CD4-positive, alpha-beta T cell treated with Interleukin-10 for 1 hour (primary cell): ENCODE results near the gene BRWD1.

Experiments
- DNase-seq: peaks from one replicate; pipeline ENCODE4 v3.0.0-alpha.2; 2020

Gene BRWD1

DNA sequence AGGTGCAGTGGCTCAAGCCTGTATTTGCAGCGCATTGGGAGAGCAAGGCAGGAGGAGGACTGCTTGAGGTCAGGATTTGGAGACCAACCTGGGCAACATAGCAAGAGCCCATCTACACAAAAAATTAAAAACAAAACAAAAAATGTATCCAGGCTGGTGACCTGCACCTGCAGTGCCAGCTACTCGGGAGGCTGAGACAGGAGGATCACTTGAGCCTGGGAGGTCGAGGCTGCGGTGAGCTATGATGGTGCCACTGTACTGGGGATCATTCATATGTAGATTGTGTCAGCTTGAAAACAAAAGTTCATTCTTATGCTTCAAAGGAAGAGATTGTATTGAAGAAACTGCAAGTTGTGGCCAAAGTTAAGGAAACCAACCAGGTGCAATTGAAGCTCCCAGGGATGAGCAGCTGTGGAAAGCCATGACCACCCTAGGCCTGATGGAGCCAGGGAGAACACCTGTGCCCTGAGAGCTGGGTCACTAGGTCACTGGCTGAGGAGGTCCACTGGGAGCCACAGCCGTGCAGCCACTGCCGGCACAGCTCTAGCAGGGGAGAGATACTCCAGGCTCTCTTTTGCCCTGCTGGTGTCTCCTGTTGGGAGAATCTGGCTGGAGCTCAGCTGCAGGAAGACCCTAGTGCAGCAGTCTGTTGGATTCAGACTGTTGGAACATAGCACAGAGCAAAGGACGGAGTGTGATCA is 13.3 kb upstream of the BRWD1 start:
- no peak for DNase-seq

DNA sequence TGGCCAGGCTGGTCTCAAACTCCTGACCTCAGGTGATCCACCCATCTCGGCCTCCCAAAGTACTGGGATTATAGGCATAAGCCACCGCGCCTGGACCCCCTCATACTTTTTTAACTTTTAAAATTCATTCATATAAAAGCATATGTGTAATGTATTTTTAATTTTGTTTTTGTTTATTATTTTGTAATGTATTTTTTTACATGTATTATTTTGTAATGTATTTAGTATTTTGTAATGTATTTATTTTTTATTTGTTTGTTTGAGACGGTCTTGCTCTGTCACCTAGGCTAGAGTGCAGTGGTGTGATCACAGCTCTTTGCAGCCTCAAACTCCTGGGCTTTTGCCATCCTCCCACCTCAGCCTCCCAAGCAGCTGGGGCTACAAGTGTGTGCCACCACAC is 12.0 kb upstream of the BRWD1 start:
- no peak for DNase-seq

- DNase-seq, result no peak
These were observed 8.0 kb upstream of the BRWD1 start for GRCh38 chr21:39321424-39321823.

GRCh38 chr21:39319814-39320332 is 6.4 kb upstream of the BRWD1 start:
- no peak for DNase-seq

GRCh38 chr21:39319251-39319756 is 5.9 kb upstream of the BRWD1 start:
- DNase-seq, result no peak

DNA sequence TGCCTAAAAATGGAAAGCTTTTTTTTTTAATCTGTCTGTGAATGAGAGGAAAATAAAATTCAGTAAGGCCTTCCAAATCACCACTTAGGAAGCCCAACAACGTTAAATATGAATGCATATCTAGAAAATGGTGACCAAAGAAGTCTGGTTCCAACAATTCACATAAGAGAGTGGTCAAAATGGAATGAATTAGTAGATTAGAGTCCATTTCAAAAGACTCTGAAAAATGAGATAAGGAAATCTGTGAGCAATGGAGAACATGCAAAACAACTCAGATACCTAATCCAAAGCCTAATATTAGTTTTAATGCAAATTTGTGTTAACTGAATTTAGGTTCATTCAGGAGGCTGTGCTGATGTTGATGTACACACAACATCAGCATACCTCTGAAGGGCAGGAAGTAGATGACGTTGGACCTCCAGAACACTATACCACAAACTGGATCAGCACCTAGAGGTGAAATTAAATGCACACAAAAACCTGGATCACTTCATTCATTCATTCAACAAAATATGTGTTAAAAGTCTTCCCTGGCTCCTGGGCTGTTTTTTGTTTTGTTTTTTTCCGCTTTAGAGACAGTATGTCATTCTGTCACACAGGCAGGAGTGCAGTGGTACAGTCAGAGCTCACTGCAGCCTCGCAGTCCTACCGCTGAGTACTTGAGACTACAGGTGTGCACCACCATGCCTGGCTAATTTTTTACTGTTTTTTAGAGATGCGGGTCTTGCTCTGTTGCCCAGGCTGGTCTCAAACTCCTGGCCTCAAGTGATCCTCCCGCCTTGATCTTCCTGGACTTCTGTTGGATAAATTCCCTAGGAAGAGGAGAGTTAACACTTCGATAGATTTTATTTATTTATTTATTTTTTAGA is 4.9 kb upstream of the BRWD1 start:
- no peak for DNase-seq

- DNase-seq, result no peak
These were observed 4.0 kb upstream of the BRWD1 start for GRCh38 chr21:39317134-39318090.

DNA sequence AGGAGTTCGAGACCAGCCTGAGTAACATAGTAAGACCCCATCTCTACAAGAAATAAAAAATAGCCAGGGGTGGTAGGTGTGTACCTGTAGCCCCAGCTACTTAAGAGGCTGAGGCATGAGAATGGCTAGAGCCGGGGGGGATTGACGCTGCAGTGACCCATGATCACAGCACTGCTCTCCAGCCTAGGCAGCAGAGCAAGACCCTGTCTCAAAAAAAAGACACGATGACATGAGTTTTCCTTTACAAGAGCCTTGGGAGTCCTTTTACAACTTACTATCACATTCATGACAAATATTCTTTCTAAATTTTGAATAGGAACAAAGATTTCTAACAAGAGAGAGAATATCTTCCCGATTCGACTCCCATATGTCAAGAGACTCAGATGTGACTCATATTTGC is 3.3 kb upstream of the BRWD1 start:
- no peak for DNase-seq

GRCh38 chr21:39315603-39316445 is 2.4 kb upstream of the BRWD1 start:
- DNase-seq, result peak; percentile 48

DNA sequence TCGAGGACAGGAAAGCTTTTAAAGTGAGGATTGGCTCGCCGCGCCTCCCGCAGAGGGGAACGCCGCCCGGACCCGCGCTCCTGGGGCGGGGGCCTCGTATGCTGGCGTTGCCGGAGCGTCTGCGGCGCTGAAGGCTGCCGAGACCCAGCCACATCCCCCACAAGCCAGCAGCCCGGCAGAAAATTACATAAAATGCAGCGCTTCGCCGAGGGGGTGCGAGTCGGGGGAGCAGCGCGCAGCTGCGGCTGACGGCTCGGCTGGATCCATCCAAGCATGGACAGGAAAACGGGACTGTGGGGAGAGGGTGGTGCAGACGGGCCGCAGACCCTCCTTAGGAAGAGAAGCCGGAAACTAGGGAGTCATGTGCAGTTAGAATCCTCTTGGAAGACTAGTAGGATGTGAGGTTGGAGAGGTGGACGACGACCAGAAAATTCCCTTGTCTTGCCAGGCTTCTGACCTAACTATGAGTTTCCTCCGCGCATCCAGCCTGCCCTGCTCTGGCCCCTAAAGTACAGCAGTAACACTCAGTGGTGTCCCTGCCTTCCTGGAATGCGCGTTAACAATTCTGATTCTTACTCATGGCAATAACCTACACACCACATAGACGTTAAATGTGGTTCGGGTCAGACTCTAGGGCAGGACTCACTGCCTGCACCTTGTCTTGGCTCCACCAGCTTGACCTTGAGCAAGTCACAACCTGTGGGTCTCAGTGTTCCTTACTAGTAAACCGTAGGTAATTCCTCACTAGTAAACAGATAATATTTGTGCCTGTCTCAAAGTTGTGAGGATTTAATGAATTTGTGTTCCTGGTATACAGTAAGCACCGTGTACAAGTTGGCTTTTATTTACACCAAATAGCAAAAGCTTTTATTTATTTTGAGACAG is 953 bp upstream of the BRWD1 start:
- DNase-seq, result peak; percentile 54

DNA sequence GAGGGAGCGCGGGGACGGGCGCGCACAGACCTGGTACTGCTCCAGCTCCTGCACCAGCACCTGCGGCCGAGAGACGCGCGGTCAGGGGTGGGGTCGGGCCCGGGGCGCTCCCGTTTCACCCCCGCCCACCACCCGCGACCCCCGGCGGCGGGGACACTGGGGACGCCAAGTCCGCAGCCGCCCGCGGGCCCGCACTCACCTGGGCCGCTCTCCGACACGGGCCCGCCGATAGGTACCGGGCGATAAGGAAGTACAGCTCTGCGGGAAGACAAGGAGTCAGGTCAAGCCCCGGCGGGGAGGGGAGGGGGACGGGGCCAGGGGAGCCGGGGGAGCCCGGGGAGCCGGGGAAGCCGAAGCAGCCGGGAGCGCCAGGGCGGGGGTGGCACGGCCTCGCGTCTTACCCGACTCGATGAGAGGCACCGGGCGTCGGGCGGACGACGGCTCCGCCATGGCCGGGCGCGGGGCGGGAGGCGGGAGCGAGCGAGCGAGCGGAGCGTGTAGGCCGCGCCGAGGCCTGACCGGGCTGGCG is 326 bp downstream of the BRWD1 start:
- DNase-seq, result no peak

GRCh38 chr21:39312112-39313041 is 1.1 kb downstream of the BRWD1 start:
- DNase-seq, result peak; percentile 95

GRCh38 chr21:39311164-39311563 is 2.3 kb downstream of the BRWD1 start:
- DNase-seq, result no peak

DNA sequence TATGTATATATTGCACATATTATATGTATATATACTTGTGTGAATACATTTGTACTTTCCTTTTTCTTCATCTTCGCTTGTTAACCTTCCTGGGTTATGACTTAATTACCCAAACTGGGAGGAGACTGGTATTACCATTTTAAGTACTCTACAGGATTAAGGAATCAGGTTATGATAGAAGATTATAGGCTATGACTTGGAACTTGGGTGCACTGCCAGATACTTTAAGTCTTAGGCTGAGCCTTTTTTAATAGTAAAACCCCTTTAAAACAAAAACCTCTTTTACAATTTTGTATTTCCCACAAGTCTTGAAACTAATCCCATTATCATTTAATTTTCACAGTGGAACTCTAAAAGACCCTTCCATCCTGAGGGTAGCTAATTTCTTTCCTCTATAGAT is 6.0 kb downstream of the BRWD1 start:
- DNase-seq, result no peak

DNA sequence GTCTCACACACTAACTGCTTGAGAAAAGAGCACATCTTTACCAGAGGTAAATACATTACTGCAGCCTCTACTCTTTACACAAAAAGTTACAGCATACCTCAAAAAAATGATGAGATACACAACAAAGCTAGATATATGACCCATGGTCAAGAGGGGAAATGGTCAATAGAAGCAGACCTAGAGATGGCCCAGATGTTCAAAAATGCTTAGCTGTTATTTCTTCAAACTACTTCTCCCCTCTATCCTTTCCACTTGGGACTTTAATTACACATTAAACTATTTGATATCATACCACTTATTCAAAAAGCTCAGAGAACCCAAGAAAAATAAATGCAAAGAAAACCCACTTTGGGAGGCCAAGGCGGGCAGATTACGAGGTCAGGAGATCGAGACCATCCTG is 12.8 kb downstream of the BRWD1 start:
- DNase-seq, result no peak

- DNase-seq, result no peak
These were observed 16.5 kb downstream of the BRWD1 start for GRCh38 chr21:39296891-39297290.

DNA sequence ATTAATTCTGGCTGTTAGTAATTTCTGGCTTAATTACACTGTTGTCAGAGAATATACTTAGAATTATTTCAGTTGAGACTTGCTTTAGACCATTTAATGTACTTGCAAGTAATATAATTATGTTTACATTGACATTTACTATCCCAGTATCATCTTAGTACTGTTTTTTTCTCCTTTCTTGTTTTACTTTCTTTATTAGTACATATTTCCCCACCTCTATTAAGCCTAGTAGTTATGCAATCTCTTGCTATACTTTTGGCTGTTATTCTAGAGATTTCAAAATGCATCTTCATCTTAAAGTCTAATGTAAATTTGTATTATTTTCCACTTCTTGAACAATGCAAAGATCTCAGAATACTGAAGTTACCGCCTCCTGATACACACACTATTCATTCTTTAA is 24.4 kb downstream of the BRWD1 start:
- no peak for DNase-seq

DNA sequence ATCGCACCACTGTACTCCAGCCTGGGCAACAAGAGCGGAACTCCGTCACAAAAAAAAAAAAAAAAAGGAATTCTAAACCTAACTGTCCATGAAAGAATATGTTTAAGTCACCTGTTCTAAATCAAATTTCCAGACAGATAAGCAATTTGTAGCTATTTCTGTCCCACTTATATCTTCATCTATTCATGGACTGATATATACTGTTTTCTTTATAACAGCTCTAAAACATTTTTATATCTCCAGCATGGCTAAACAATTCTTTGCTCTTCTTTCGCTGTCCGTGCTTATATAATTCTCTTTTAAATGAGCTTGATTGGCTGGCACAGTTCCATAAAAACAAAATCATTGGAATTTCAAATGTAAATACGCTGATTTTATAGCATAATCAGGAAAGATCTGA is 30.5 kb downstream of the BRWD1 start:
- DNase-seq, result no peak

- DNase-seq, result no peak
These were observed 31.6 kb downstream of the BRWD1 start for GRCh38 chr21:39281853-39282252.
